Right lung (tissue), 5 donors: ENCODE measurements around the gene SYK. TPM values are rescaled to one million over a fixed set of nuclear protein-coding genes. Genes with fewer than 3 reads are reported as not detected.
A peak's percentile ranks its signal among the peaks of the same experiment; 100 is the strongest.

ENCODE experiments used
- DNase-seq, 2 donors: peaks; one replicate each; pipeline ENCODE4 v3.0.0-alpha.2; 2013
- polyA plus RNA-seq, 5 donors: library from polyadenylated mRNA; unstranded; fragments of 120-200 nt; gene quantifications; one replicate each; pipeline versions ENCODE4 v1.2.1 to v1.2.3, GENCODE V29; 2013; ENCODE audit warnings: inconsistent platforms in 1 of 5, low replicate concordance in 1 of 5; ENCODE audit not compliant: insufficient read length in 5 of 5, insufficient read depth in 1 of 5

Gene SYK
- polyA plus RNA-seq, 5 donors, result 15.9 to 19.6 (median 16.7) TPM

DNA sequence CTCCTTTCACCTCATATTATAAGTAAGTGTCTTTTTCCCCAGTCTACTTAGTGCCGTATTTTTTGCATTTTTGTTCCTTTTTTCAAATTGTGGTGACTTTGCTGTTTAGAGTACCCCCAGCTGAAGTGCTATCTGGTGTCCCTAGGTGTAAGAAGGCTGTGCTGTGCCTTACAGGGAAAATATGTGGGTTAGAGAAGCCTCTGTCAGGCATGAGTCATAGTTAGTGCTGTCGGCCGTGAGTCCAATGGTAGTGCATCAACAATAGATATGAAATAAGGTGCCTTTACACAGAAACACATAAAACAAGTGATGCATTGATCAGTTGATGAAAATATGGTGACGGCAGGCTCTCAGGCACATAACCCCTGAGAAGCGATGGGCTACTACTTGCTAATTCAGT is 20.1 kb downstream of the SYK start:
- DNase-seq, result no peak

- DNase-seq, result no peak
Observed at GRCh38 chr9:90822866-90823265, 21.2 kb downstream of the SYK start.

- DNase-seq, result no peak
Observed at GRCh38 chr9:90825586-90825985, 24.0 kb downstream of the SYK start.

DNA sequence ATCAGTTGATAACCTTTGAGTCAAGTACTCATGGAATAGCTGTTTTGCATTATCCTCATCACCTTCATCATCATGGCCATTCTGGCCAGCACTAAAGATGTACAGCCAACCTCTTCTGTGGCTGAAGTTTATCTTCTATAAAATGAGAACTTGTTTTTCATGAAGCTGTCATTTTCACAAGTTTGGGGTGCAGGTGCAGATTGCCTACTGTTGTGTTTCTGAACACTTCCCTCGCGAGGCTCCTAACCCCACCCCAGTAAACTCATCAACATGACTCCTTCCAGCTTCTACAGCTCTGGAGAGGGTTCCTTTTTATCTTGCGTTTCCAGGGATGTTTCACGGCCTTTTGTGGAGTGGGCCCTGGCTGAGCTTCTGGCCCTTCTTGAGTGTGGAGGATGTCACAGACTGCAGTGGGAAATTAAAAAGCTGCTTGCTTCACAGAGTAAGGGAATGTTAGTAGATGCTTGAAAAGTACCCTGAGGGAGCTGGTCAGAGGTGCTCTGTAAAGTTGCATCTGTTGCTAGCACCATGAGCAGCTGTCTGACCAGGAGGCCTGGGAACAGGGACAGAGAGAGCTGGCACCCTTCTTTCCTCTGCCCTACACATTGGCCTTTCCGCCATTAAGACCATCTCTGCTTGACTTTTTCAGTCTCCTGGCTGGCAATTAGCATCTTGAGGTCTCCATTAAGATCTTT is 24.9 kb downstream of the SYK start:
- DNase-seq, result no peak

DNA sequence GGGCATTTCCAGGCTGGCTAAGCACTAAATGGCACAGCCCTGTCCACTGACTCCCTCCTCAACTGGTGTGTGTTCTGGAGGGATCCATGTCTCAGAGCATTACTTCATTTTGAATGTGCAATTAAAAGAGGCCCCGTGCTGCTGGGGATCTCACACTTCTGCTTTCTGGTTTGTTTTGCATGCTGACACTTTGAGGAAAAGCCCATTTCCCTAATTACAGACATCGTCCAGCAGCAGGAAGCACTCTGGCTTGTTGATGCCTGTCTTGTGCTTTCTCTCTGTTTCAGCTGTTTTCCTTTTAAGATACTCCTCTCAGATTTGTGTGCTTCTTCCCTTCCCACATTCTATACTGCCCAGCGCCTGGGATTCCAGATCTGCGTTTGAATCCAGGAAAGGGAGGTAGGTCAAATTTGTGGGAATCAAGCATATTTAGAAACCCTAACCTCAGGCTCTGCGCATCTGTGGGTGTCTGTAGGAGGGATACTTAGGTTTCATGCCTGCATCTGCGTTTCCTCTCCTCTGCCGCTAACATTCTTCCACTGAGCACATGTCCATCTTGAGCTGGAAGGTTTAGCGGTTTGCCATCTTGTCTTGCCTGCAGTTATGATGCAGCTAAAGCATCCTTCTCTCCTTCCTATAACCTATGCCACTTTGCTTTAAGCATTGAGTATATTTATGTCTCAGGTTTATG is 25.7 kb downstream of the SYK start:
- DNase-seq, result no peak

DNA sequence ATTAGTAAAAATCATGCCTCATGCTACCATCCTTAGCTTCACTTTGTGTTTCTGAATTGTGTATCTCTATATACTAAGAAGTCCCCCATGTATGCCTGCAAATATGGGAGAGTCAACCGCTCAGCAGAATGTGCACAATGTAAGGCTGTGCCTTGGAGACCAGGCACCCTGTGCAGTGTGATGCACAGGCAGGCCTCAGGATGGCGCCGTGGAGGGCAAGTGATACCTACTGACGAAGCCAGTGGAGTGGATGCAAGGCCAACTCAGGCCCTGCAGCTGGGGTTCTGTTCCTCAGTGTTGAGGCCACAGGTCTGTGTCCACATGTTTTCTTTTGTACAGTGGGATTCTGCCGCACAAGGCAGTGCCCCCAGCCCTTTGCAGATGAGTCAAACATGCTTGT is 28.4 kb downstream of the SYK start:
- DNase-seq, result no peak

DNA sequence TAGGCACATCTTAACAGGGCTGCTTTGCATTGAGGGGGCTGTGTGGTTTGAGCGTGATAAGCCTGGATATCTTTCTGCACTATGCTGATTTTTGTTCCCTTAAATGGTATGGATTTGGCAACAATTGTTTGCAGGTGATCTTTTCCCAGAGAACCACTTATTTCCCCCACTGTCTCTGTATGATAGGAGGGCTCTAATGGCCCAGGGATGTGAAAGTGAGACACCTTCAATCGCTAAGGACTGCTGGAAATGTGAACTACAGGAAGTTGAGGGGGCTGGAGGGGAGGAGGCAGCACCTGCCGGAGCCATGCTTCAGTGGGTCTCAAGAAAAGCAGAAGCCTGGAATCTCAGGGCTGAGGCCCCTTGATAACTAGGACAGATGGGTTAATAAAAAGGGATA is 29.4 kb downstream of the SYK start:
- no peak for DNase-seq

DNA sequence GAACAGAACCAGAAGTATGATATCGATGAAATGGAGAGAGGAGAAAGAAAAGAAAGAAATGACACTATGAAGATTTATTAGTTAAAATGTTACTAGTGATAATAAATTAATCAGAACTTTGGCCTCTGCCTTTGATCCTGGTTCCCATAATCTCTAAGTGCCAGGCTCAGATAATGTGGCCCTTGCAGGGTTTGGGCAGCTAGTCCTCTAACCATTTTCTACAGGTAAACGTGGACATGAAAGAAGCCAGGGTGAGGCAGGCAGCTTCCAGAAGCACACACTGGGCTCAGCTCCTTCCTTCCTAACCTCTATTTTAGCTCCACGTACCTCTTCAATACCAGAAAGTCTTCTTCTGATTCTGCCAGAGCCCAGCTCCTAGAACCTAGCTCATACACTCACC is 30.6 kb downstream of the SYK start:
- DNase-seq, result no peak

- DNase-seq, result peak; percentile 46 to 60
Observed at GRCh38 chr9:90834828-90835595, 33.4 kb downstream of the SYK start.

DNA sequence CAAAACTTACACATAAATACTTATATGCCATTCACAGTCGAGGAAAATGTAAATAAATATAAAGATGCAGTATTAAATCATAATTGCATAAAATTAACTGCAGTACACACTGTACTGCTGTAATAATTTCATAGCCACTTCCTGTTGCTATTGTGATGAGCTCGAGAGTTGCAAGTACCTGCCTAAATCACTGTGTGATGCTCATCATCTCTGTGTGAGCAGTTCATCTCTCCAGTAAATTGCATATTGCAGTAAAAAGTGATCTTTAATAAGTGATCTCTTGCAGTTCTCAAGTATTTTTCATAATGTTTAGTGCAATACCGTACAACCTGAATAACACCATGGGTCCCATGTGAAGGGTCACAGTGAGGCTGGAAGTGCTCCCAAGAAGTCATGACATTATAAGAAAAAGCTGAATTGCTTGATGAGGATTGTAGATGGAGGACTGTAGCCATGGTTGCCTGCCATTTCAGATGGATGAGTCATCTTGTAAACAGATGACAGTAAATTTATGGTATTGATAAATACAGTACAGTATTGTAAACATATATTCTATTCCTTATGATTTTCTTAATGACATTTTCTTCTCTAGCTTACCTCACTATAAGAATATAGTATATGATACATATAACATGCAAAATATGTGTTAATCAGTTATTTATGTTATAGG is 34.9 kb downstream of the SYK start:
- DNase-seq, result no peak

GRCh38 chr9:90838098-90838497 is 36.5 kb downstream of the SYK start:
- no peak for DNase-seq

DNA sequence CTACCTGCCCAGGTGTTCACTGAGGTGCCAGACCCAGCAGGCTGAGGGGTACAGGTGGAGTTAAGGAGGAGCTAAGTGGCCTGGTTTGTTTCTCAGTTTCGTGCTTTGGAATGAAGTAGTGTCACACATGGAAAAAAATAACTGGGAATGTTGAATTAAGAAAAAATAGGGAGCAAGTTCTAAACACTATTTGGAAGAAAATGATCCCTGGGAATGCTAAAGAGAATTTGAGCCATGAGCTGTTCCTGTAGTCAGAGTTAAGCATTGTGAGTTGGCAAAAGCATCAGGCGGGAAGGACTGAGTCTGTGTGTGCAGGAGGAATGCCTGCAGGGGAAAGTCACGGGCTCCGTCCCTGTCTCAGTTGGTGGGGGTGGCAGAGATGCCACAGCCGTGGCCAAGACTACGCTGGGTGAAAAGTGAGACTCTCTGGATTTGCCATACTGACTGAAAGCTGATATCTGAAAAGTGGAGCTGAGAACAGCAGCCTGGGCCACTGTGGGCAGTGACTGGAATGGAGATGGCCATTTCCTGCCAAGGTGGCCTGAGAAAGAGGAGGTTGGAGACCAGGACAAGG is 37.0 kb downstream of the SYK start:
- DNase-seq, result no peak

DNA sequence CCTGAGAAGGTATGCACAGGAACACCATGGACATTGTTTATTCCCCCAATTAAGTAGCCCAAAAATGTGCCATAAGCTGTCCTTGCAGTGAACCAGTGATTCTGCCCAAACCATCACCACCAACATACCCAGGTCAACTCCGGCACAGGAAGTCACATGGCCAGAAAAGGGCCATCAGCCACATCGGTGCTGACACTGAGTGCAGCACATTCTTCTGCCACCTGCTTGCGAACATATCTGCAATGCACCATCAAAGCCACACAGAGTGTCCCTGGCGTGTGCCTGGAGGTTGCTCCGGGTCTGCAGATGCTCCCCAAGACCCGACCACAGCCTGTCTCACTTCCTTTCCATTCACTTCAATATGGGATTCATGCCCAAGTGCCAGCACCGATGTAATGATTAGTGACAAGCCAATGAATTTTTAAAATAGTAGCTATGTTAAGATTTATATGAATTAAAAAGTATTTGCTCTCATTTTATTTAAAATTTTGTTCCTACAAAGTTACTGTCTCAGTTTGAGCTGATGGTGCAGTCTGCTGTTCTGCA is 37.6 kb downstream of the SYK start:
- DNase-seq, result no peak

DNA sequence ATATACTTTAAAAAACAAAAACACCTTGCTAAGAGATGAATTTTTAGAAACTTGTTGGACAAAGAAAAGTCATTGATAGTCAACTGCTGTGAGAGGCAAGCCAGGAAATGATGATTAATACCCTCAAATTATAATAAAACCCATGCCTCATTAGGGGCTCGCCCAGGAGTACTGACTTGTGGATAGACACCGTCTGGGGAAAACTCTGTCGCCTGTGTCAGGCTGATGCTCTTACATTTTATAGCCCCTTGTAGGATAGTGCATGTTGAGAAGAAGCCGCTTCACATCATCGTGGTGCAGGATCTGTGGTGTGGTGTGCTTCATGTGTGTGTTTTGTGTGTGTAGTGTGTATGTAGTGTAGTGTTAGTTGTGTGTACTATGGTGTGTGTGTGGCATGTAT is 39.1 kb downstream of the SYK start:
- DNase-seq, result no peak

GRCh38 chr9:90841213-90841612 is 39.6 kb downstream of the SYK start:
- DNase-seq, result no peak

DNA sequence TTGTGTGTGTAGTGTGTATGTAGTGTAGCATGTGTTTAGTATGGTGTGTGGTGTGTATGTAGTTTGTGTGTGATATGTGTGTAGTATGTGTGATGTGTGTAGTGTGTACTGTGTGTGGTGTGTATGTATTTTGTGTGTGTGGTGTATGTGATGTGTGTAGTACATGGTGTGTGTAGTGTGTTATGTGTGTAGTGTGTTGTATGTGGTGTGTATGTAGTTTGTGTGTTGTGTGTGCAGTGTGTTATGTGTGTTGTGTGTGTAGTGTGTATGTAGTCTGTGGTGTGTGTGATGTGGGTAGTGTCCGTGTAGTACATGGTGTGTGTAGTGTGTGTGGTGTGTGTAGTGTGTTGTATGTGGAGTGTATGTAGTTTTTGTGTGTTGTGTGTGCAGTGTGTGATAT is 40.0 kb downstream of the SYK start:
- no peak for DNase-seq

DNA sequence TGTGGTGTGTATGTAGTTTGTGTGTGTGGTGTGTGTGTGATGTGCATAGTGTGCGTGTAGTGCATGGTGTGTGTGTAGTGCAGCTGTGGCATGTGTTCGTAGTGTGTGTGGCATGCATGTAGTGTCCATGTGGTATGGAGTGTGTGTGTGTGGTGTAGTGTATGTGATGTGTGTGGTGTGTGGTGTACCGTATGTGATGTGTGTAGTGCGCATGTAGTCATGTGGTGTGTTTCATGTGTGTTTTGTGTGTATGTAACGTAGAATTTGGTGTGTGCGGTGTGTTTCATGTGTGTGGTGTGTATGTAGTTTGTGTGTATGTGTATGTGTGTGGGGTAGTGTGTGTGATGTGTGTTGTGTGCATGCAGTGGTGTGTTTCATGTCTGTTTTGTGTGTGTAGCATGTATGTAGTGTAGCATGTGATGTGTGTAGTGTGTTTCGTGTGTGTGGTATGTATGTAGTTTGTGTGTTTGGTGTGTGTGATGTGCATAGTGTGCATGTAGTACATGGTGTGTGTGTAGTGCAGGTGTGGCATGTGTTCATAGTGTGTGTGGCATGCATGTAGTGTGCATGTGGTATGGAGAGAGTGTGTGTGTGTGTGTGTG is 40.7 kb downstream of the SYK start:
- DNase-seq, result no peak

DNA sequence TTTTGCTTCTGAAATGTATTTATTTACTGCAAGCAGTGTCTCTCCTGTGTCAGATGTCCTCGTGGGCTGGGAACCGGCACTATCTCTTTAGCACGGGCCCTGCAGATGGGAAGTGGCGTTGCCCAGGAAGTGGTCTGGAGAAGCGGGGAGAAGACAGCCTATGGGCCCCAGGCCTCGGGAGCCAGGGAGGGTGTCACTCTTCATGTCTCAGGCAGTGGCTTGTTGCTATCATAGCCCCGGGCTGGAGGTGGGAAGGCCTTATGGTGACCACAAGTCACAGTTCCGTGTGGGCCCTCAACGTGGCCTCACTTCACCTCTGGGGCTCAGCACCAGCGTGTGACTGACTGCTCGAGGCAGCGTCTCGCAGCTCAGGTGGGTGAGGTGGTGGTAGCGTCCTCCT is 41.4 kb downstream of the SYK start:
- DNase-seq, result no peak

DNA sequence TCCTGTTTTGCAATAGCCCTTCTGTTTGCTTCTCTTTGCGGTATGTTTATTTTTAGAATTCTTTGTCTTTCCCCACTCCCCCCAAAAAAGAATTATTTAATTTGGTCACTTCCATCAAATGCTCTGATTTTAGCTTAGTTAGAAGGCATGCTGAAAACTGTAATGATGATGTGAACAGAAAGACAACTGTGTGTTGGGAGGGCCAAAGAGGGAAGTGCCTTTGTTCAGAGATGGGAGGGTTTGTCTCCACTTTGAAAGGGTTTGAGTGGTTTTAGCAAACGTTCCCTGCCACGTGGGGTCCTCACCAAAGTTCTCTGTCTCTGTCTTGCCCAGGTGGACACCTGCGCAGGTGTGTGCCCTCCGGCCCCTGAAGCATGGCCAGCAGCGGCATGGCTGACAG is 41.9 kb downstream of the SYK start:
- no peak for DNase-seq

- no peak for DNase-seq
Observed at GRCh38 chr9:90844326-90844725, 42.7 kb downstream of the SYK start.

- DNase-seq, result no peak
Observed at GRCh38 chr9:90846770-90847419, 45.3 kb downstream of the SYK start.
